ENCODE data around the gene SPOCK3.
"Not testable (repeated sequence)": the region's sequence is repeated elsewhere in the genome, so short reads cannot be mapped to it uniquely, and the experiment has no call there.

The SPOCK3 gene

DNA sequence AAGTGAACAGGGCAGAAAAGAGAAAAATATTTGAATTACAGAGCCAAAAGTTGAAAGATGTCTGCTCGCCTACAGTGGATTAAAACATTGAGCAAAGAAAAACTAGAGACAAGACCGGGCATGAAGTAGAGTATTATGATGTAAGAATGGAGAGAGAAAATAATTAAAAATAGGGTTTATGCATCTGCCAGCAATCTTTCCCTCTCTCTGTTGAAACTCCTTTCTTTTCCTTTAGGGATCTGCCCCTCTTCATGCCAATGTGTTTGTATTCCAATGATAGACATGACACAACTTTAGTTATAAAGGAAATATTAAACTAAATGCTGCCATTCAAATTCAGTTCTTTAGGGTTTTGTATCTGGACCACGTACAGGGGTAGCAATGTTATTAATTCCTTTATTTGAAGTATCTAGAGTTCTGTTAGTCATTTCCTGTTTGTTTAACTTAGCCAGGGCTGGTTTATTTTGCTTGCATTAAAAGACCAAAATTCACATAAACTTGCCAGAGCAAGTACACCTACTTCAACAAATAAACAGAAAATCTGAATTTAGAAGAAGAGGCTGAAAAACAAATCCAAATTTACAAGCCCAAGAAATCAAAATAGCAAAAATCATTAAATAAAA, 202.6 kb downstream of the SPOCK3 start:
- DNase-seq: no peak

DNA sequence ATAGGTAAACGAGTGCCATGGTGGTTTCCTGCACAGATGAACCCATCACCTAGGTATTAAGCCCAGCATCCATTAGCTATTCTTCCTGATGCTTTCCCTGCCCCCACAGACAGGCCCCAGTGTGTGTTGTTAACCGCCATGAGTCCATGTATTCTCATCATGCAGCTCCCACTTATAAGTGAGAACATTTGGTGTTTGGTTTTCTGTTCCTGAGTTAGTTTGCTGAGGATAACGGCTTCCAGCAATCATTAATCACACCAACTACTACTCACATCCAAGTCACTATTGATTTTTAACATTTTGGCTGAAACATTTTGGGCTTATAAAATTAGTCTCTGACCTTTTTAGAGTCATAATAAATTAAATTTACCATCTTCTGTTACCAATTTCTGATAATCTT, 205.3 kb downstream of the SPOCK3 start:
- DNase-seq: no peak

DNA sequence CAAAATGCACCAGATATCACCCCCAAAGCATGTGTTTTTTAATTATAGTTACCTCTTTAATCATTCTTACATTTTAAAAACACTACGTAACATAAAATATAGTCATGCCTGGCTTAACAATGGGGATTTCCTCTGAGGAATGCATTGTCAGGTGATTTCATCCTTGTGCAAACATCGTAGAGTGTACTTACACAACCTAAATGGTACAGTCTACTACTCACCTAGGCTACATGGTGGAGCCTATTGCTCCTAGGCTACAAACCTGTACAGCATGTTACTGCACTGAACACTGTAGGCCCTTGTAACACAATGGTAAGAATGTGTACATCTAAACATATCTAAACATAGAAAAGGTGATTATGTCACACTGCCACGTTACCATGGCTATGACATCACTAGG, 208.6 kb downstream of the SPOCK3 start:
- DNase-seq: no peak

DNA sequence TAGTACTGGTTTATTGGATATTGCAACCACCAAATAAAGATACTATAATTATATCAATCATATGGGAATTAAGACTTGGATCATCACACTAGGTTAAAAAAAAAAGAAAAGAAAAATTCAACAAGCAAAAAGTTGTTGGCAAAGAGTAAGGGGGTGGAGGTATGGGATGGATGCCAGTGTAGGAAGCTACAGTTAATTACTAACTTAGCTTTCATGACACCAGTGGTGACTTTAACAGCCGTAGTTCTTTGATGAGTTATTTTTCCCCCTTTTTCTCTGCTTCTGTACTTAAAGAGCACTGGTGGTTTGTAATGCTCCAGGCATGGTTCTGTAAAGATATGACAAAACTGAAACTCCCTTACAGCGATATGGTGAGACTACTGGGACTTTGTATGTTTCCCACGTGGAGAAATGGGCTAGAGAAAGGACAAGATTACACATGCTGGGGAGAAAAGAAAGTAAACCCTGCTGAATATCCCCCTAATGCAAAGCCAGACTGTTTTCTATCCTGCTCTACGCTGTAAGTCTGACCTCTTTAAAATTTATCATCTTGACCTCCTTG, 210.8 kb downstream of the SPOCK3 start:
- no peak for DNase-seq

DNA sequence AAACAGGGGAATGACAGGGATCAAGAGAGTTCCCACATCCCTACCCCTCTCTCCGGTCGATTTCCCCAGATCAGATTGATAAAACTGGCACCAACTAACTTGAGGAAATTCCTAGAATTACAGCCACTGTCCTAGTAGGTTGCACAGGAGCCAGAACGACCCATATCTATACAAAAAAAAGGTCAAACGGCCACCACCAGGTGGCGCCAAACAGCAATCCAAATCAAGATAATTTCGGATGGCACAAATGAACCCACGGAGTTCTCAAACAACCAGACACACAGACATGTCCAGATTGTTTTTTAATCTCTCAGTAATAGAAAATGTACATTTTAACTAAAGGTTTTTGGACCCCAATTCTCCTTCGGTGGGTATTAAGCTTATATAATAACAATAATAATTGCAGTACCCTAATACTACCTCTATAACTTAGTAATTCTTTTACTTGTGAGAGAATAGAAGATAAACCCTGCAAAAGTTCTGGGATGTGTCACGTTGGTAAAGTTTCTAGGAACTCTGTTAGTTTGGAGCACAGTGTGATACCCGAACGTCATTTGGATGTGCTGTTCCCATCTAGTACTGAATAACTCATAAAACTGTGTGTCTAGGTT, 212.6 kb downstream of the SPOCK3 start:
- DNase-seq: peak; percentile 33 to 57

DNA sequence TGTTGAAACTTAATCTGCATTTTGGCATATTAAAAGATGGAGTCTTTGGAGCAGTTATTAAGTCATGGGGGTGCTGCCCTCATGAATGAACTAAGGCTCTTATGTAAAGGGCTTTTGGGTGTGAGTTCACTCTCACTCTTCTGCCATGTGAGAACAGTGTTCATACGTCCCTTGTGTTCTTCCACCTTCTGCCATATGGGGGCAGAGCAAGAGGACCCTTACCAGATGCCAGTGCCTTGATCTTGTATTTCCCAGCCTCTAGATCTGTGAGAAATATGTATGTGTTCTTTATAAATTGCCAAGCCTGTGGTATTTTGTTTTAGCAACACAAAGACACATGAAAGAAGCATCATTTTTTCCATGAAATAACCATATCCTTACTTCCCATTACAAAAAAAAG, 213.9 kb downstream of the SPOCK3 start:
- no peak for DNase-seq

DNA sequence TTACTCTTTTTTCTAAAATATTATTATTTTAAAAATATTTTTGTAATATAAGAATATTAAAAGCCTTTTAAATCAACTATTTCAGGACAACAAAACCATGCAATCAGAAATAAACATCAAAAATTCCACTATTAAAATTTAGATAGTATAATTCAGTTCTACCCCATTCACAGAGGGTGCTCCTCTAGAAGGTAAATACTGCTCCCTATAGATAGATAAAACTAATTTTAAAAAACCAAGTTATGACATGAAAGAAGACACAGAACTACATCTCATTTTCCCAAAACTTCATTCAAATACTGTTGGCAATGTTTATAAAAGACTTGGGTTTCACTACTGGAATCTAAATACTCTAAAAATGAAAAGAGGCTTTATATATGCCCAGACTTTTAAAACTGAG, 219.3 kb downstream of the SPOCK3 start:
- no peak for DNase-seq

DNA sequence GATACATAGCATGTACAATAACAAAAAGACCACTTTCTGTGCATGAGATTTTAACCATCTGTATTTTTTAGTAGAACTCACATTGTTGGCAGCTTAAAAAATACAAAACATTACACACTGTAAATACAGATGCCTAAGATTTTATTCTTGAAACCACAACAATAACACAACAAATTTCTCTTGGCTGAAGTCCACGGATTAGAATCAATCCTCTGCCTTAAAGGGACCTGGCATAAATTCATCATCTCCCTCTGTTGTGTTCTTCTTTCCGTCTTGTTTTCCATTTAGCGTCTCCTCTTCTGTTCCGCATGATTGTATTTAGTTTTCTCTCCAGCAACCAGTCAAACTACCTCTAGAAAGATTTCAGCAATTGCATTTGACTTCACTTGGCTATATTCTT, 231.0 kb downstream of the SPOCK3 start:
- DNase-seq: no peak

DNA sequence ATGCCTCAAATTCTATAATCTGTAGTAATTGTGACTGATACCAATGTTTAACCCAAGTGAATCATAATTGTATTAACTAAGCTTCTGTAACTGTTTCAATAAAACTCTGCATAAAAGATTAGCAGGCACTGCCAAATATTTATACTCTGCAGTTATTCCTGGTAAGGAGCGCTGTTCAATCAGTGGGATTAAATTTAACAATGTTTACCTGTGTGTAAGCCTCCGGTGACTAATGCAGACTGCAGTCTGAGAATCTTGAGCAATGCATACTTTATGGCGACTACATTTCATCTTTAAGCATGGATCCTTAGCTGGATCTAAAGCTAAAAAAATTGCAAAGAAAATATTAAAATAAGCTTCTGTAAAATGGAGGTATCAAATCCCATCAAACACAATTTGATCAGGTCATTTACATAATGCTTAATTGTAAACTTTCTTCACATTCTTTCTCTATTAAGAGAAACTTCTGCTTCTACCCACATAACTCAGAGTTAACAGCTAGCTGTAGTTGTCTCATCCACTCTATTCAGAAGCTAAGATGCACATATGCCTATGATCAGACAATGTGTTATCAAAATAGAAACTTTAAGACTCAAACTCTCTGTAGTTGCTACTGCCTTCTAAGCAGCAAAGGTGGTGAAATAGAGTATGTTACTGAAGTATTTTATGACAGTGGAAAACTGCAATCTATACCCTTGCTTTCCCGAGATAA, 234.0 kb downstream of the SPOCK3 start:
- no peak for DNase-seq

DNA sequence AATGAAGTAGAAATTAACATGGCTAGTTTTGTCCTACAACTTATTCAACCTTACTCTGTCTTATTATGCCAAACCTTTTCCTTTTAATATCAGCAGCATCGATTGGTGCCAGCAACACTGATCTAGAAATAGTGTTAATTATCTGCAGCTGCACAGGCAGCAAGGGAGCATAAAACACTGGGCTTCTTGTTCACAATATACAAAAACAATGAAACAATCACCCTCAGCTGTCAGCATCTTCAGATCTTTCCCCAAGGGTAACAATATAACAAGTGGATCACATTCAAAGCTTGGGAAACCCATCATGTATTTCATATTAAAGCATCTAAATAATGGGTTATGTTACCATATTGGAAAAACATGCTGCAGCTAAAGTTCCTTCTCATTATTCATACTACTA, 238.1 kb downstream of the SPOCK3 start:
- DNase-seq: no peak

DNA sequence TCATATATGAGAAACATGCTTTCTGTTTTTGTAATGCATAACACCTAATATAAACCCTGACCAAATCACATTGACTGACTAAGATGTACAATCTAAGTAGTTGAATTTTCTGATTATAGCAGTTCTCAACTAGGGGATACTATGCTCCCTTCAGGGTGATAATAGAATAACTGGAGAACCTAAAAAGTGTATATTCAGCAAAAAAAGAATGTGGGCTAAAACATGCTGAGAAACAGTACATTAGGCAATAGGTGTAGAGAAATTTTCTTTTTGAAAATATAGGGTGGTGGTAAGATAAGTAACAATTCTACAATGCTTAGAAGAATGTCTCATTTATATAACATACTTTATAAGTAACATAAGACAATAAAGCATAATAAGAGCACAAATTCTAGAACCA, 239.6 kb downstream of the SPOCK3 start:
- no peak for DNase-seq

DNA sequence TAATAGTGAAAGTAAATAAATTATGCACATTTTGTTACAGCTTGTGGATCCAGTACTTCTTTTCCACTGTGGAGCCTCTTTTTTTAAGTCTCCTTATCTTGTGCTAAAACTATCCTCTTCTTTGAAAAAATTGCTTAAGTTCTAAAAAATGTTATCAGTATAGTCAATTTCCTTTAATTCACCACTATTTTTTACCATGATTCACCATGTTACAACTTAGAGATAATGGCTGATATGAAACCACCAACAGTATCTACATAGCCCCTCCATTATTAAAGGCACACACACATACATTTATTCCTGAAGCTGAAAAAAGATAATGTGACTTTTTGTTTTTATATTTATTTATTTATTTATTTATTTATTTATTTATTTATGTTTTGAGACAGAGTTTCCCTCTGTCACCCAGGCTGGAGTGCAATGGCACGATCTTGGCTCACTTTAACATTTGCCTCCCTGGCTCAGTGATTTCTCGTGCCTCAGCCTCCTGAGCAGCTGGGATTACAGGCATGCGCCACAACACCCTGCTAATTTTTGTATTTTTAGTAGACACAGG, 243.2 kb downstream of the SPOCK3 start:
- DNase-seq: no peak

DNA sequence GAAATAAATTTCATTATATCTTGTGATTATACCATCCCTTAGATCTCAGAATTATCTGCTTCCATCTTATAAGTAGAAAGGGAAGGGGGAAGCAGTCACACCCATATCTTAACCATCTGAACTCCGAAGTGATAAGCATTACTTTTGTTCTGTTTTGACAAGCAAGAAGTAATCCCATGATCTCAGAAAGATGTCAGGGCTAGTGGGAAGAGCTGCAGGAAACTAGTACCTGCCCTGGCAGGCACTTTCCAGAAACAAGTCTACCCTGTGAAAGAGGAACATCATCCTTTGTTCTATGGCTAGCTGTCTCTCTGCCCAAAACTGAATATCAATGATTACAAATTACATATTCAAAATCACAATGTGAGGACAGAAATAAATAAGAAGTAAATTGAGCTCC, 244.4 kb downstream of the SPOCK3 start:
- DNase-seq: no peak

DNA sequence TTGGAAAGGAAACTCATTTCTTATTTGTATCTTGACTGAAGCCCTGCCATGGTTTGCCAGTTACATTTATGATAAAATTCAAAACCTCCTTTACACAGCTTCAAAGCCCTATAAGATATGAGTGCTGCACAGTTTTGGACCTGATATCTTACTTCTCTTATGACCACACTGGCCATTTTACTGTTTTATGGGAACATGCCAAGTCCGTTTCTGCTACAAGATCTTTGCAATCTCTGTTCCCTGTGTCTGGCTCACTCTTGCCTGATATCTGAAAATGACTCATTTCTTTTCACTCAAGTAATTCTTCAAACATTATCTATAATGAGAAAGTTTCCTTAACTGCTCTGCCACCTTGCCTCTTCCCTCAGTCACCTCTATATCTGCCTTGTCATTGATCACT, 247.3 kb downstream of the SPOCK3 start:
- DNase-seq: no peak

DNA sequence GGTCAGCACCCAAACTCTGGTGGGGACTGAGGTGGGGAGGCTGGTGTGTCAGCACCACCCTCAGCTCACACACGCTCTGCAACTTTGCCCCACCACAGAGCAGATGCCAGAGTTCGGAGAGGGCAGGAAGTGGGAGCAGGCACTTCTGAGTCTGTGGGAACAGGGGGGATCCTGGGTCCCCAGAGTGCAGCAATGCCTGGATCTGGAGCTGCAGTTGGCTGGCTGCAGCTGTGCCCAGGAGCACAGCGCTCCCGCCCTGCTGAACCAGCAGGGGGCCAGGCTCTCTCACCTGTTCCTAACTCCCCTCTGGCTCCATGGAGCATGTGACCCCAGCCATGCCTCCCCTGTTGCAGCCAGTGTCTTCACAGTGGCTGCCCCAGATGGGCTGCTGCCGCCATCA, 252.4 kb downstream of the SPOCK3 start:
- DNase-seq: no peak

DNA sequence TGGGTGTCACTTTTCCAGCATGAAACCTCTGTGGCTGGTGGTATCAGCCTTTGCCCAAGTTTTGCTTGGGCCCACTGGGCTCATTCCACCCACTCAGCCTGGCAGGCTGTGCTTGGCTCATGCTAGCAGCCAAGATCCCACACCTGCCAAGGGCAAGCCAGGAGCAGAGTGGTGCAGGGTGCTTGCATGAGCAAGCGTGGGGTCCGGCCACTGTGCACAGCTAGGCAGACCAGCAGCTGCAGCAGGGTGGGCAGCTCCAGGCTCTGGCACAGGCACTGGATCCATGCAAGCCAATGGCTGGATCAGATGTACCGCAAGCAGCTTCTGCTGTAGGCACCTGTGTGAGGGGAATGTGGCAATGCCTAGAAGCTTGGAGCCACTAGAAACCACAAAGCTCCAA, 253.9 kb downstream of the SPOCK3 start:
- no peak for DNase-seq

DNA sequence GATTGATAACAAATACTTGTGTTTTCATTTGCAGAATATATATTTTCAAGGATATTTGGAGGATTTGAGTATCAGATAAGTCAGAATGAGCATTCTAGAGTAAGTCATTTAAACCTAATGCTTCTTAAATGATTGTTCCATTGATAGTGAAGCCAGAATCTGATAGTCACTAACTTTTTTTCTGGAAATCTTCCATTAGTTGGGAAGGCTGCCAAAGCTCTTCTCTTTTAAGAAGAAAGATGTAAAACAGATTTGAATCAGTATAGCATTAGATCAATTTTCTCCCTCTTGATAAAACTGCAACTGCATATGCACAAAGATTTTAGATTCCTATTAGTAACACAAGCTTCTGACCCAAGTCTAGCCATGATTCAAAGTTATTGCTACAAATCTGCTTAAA, 256.7 kb downstream of the SPOCK3 start:
- DNase-seq: no peak

DNA sequence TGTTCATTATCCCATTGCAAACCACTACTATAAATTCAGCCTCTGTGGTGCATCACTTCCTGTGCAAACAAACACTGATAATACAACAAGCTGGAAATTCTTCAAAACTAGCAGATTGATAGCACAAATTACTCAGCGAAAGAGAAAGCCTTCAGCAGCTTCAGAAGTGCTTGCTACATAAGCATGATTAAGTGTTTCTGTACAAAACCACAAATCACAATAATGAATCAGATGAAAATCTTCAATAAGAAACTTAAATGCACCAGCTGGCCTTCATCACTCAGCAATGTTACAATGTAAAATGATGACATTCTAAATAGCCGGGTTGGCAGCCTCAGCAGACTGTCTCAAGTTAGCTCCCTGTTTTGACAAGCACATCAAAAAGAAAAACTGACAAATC, 262.2 kb downstream of the SPOCK3 start:
- DNase-seq: no peak

DNA sequence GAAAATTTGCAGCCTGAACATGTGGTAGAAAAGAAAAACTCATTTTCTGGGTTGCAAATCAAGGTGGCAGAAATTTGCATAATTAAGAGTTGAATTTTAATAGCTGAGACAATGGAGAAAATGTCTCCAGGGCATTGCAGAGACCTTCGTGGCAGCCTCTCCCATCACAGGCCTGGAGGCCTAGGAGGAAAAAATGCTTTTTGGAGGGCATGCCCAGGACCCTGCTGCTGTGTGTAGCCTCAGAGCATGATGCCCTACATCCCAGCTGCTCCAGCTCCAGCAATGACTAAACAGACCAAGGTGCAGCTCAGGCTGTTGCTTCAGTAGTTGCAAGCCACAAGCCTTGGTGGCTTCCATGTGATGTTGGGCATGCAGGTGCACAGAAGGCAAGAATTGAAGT, 266.1 kb downstream of the SPOCK3 start:
- not testable (repeated sequence) for DNase-seq

DNA sequence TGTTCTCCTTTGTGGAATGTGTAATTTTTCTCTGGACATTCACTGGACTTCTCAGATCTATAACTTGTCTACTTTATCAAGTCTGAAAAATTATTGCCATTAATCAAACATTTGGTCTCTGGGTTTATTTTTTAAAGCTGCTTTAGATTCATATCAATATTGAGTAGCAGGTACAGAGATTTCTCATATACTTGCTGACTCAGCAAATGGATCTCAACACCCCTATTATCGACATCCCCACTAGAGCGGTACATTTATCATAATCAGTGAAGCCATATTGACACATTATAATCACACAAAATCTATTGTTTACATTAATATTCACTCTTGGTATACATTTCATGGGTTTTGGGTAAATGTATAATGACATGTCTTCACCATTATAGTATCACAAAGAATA, 268.7 kb downstream of the SPOCK3 start:
- no peak for DNase-seq

DNA sequence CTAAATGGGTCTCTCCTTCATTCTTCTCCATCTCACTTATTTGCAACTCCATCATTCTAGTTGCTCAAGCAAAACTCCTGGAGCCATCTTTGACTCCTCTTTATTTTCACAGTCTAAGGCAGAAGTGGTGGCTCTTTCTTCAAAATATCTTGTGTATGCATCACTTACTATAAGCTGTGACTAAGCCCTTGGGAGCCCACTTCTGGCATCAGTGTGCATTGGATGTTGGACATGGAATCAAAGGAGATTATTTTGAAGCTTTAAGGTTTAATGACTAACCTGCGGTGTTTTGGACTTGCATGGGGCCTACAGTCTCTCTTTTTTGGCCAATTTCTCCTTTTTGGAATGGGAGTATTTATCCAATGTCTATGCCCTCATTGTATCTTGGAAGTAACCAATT, 276.8 kb downstream of the SPOCK3 start:
- DNase-seq: no peak

DNA sequence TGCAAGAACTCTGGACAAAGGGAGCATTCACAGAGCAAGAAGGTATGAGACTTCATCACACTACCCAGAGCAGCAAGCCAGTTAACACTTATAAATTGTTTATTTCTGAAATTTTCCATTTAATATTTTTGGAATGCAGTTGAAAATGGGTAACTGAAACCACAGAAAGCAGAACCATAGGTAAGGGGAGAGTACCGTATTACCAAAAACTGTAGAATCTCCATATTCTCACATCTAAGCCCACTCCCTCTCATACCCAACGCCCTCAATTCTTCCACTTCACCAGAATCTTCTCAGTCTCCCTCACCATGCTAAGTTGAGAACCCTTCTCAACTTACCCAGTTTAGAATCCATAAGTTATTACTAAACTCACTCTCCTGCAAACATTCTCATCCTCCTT, 277.8 kb downstream of the SPOCK3 start:
- no peak for DNase-seq

DNA sequence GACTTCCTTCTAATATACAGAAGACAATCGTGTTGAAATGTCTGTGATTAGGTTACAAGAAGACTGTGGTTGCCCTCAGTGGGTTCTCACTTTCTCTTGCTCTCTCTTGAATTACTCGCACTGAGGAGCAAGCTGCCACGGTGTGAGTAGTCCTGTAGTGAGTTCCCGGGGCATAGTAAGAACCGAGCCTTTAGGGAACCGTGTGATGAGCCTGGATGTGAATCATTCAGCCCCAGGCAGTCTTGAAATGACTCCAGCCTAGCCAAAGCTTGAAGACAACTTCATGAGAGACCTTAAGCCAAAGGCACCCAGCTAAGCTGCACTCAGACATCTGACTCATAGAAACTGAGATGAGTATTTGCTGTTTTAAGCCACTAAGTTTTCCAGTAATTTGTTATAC, 292.7 kb downstream of the SPOCK3 start:
- no peak for DNase-seq

DNA sequence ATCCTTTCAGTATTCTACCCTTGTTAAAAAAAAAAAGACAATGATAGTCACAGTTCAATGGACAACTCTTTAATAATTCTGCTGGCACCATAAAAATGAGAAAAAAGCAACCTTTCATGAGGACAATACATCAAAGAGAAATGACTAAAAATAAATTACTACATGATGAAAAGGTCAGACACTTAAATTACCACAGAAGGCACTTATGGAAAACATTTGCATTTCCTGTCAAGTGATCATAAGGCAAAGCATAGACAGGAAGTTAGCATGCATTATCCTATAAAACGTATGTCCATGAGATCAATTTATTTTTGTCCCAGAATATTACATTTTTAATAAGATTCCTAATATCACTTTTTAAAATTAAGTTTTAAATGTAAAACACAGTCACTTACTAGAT, 303.8 kb downstream of the SPOCK3 start:
- no peak for DNase-seq
